SJCRH30 (cell line): ENCODE data around the gene KDM4E. TPM values are rescaled to one million over a fixed set of nuclear protein-coding genes. Genes with fewer than 3 reads are reported as not detected.
A peak's percentile ranks its signal among the peaks of the same experiment; 100 is the strongest.

Source experiments
- DNase-seq, 2 experiments: peaks; one replicate each; pipeline ENCODE4 v3.0.0-alpha.2; 2015 to 2020
- H3K27ac ChIP-seq: fragments of 250-450 bp; sonication (Bioruptor Pico); 2 replicates; pipeline ENCODE4 v1.5.1; 2020; ENCODE audit warnings: mild to moderate bottlenecking, moderate library complexity
- H3K27me3 ChIP-seq: fragments of 250-450 bp; sonication (Bioruptor Pico); 2 replicates; pipeline ENCODE4 v1.5.1; 2020; ENCODE audit warnings: mild to moderate bottlenecking, moderate library complexity
- H3K36me3 ChIP-seq: fragments of 250-450 bp; sonication (Bioruptor Pico); 2 replicates; pipeline ENCODE4 v1.5.1; 2020; ENCODE audit warnings: mild to moderate bottlenecking, moderate library complexity
- H3K4me1 ChIP-seq: fragments of 250-450 bp; sonication (Bioruptor Pico); 2 replicates; pipeline ENCODE4 v1.5.1; 2020; ENCODE audit warnings: mild to moderate bottlenecking, moderate library complexity
- H3K4me3 ChIP-seq: fragments of 250-450 bp; sonication (Bioruptor Pico); 2 replicates; pipeline ENCODE4 v1.5.1; 2020; ENCODE audit warnings: mild to moderate bottlenecking, moderate library complexity
- H3K9me3 ChIP-seq: fragments of 250-450 bp; sonication (Bioruptor Pico); replicated peaks from 2 replicates; pipeline ENCODE4 v1.5.1; 2020; ENCODE audit warnings: mild to moderate bottlenecking, moderate library complexity
- total RNA-seq: library from RNA; depleted of rRNA; stranded (reverse); fragments of >200 nt; shearing (Covaris generic); gene quantifications from 2 replicates; pipeline ENCODE4 v1.2.3, GENCODE V29; 2014; rRNA removed

The KDM4E gene
- total RNA-seq, 1 experiment from 2014 or later: not detected

DNA sequence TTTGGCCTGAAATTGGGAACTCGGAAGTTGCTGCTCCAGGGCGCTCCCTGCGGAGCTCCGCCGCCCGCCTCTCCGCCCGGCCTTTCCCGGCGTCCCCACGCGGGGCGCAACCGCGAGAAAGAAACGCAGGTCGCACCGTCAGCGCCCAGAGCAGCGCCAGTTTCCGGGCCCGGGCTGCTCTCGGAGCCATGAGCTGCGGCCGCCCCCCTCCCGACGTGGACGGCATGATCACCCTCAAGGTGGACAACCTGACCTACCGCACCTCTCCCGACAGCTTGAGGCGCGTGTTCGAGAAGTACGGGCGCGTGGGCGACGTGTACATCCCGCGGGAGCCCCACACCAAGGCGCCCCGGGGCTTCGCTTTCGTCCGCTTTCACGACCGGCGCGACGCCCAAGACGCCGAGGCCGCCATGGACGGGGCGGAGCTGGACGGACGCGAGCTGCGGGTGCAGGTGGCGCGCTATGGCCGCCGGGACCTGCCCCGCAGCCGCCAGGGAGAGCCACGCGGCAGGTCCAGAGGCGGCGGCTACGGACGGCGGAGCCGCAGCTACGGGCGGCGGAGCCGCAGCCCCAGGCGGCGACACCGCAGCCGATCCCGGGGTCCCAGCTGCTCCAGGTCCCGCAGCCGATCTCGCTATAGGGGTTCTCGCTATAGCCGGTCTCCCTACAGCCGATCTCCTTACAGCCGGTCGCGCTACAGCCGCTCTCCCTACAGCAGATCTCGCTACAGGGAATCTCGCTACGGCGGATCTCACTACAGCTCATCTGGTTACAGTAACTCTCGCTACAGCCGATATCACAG, 42.2 kb downstream of the KDM4E start:
- no peaks in the 10 kb centered on the region for H3K27me3 ChIP-seq
- peak overlapping the region; percentile 67 for H3K27ac ChIP-seq
- H3K4me1 ChIP-seq: no peaks in the 10 kb centered on the region
- peak; percentile 66 to 73 for DNase-seq
- peak overlapping the region; percentile 94 for H3K4me3 ChIP-seq
- H3K9me3 ChIP-seq: no peaks in the 10 kb centered on the region
- no peaks in the 10 kb centered on the region for H3K36me3 ChIP-seq

DNA sequence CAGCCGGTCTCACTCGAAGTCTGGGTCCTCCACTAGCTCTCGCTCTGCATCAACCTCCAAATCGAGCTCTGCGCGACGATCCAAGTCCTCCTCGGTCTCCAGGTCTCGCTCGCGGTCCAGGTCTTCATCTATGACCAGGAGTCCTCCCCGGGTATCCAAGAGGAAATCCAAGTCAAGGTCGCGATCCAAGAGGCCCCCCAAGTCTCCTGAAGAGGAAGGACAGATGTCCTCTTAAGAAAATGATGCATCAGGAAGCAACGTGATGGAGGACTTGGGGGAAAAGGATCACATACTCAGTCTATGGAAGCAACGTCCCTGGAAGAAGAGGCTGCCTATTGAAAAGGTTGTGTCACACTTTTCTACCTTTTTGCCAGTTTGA, 42.8 kb downstream of the KDM4E start:
- no peak for DNase-seq
- peak overlapping the region; percentile 67 for H3K27ac ChIP-seq
- H3K9me3 ChIP-seq: no peaks in the 10 kb centered on the region
- peak overlapping the region; percentile 94 for H3K4me3 ChIP-seq
- no peaks in the 10 kb centered on the region for H3K36me3 ChIP-seq
- H3K4me1 ChIP-seq: no peaks in the 10 kb centered on the region
- no peaks in the 10 kb centered on the region for H3K27me3 ChIP-seq

DNA sequence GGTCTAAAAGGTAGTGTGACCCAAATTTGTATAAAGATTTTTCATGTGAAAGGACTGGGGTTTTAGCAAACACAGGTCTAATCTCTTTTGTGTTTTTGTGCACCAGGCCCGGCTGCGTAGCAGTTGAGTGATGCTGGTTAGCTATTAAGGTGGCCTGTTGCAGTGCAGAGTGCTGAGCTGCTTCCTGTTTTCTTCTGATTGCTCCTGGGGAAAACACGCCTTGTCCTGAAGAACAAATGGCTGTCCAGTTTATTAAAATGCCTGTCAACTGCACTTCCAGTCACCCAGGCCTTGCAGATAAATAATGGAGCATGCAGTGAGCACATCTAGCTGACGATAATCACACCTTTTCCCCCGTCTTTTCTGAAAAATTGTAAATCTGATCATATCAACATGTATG, 43.5 kb downstream of the KDM4E start:
- DNase-seq: peak; percentile 66 to 80
- Histone ChIP-seq H3K27ac (no peak overlapping the region; the same call in 1 of the 2 replicates), H3K36me3 (no peaks in the 10 kb centered on the region), H3K4me3 (peak overlapping the region; percentile 94), H3K4me1 (no peaks in the 10 kb centered on the region), H3K9me3 (no peaks in the 10 kb centered on the region), H3K27me3 (no peaks in the 10 kb centered on the region)

DNA sequence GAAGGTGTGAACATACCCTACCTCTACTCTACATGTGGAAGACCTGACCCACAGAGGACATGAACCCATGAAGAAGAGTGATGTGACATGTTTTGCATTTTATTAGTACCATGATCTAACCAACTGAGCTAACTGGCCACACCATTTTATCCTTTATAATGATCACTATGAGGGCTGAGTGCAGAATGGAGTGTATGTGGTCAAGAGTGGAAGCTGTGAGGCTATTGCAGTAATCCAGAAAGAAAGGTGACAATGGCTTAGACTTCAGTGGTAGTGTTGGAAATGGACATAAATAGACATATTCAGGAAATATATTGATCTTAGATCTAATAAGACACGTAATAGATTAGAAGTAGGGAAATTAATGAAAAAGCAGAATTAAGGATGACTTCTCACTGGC, 45.4 kb downstream of the KDM4E start:
- Histone ChIP-seq H3K4me3 (no peak overlapping the region), H3K27ac (no peak overlapping the region), H3K36me3 (no peaks in the 10 kb centered on the region), H3K4me1 (no peaks in the 10 kb centered on the region), H3K9me3 (no peaks in the 10 kb centered on the region), H3K27me3 (no peaks in the 10 kb centered on the region)
- DNase-seq: no peak

DNA sequence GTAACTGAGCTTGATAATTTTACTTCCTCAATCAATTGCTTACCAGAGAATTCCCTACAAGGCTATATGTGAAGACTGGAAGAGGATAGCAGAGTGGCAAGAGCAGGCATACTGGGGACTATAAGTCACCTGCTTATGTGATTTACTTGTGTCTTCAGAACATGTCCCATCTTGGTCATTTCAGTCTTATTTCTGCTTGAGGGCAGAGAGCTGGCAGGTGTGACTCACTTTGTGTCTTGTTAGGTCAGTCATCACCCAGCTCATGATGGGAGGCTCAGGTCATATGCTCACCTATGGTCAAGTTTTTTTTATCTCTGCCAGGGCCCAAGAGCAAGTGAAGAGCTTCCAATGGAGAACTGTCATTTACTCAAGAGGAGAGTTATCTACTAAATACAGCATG, 47.9 kb downstream of the KDM4E start:
- DNase-seq: no peak
- Histone ChIP-seq H3K4me1 (no peaks in the 10 kb centered on the region), H3K4me3 (no peak overlapping the region), H3K9me3 (no peaks in the 10 kb centered on the region), H3K27ac (no peak overlapping the region), H3K36me3 (no peaks in the 10 kb centered on the region), H3K27me3 (no peaks in the 10 kb centered on the region)

DNA sequence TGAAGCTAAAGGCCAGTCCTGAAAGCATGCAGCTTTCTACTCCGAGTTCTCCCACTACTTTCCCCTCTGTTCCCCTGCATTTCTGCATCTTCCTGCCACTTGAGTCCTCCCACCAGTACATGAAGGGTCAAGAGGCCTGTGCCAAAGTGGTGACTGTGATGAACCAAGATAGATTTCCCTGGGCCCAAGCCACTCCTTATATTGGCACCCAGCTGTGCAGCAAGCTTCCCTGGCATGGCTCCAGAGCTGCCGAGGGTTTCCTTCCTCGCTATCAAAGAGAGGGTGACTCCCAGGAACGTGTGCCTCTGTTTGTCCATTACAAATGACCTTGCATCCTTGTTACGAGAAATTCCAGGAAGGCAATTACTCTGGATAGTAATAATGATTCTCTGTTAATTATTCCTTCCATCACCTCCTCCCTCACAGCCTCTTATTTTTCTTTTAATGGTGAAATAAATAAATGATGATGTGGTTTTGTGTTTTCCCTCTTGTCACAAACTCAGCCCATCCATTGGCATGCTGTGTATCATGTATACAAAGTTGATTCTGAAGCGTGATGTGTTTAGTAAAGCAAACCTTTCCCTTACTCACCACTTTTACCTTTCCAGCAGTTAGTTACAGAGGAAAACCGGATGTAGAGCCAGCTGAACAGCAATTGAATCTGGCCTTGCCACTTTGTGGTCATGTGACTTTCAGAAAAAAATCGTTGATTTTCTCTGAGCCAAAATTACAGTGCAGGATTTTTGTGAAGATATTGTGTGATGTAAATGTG, 49.9 kb downstream of the KDM4E start:
- DNase-seq: peak; percentile 16 to 29
- Histone ChIP-seq H3K36me3 (no peaks in the 10 kb centered on the region), H3K9me3 (no peaks in the 10 kb centered on the region), H3K27ac (no peak overlapping the region), H3K4me3 (no peak overlapping the region), H3K4me1 (no peaks in the 10 kb centered on the region), H3K27me3 (no peaks in the 10 kb centered on the region)

DNA sequence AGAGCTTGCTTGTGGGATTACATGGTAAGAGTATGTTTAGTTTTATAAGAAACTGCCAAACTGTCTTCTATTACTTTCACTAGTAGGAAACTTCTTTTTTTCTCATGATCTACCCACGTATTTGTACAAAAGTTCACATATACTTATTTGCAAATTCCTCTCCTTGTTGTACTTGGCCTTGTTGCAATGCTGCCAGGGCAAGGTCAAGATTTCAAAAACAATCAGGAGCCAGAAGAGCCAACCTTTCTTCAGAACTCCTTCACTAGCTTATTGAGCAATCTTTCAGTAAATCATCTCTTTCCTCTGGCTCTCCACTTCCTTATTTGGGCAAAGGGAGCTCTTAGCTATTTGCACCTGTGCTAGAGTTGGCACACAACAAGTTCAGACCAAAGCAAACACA, 51.4 kb downstream of the KDM4E start:
- H3K4me1 ChIP-seq: no peaks in the 10 kb centered on the region
- H3K9me3 ChIP-seq: no peaks in the 10 kb centered on the region
- no peak overlapping the region for H3K4me3 ChIP-seq
- no peaks in the 10 kb centered on the region for H3K27me3 ChIP-seq
- DNase-seq: no peak
- no peak overlapping the region for H3K27ac ChIP-seq
- H3K36me3 ChIP-seq: no peaks in the 10 kb centered on the region

DNA sequence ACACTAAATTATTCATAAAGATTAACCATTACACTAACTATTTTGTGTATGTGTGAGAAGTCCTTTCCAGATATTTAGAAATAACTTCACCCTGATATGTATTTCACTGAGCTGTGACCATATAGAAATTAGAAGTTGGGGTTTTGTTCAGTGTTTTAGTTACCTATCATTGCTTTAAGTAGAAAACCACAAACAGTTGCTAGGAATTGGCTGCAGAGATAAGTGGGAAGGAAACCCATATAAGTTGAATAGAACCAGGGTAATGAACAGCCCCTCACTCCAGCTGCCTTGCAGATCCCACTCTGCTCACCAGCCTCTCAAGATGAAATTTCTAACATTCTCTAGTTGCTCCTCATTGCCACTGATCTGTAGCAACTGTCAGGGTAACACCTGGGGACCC, 51.9 kb downstream of the KDM4E start:
- DNase-seq: no peak
- H3K27me3 ChIP-seq: no peaks in the 10 kb centered on the region
- no peak overlapping the region for H3K27ac ChIP-seq
- H3K4me1 ChIP-seq: no peaks in the 10 kb centered on the region
- H3K4me3 ChIP-seq: no peak overlapping the region
- H3K9me3 ChIP-seq: no peaks in the 10 kb centered on the region
- H3K36me3 ChIP-seq: no peaks in the 10 kb centered on the region

Other genes with a start within 250 kb of the KDM4E start
- 39.8 and 41.8 TPM in 2 replicates for gene CWC15, start 51.7 kb upstream of the KDM4E start, total RNA-seq
- 1.9 TPM in 2 replicates for gene KDM4D, start 51.5 kb upstream of the KDM4E start, total RNA-seq
- not detected in 2 replicates for gene KDM4F, start 24.2 kb downstream of the KDM4E start, total RNA-seq
- 6.4 and 10.9 TPM in 2 replicates for gene SRSF8, start 41.7 kb downstream of the KDM4E start, total RNA-seq
- 9.3 and 10.3 TPM in 2 replicates for gene ENDOD1, start 64.6 kb downstream of the KDM4E start, total RNA-seq
- 10.5 and 12.2 TPM in 2 replicates for gene SESN3, start 205.9 kb downstream of the KDM4E start, total RNA-seq